HFF-Myc (cell line): ENCODE results near the gene MYCBP2.

ENCODE experiments used
- DNase-seq: peaks from one replicate; pipeline ENCODE4 v3.0.0-alpha.2; 2011; ENCODE audit warnings: low read depth; ENCODE audit errors: extremely low read depth
- H3K4me3 ChIP-seq: replicated peaks from 2 replicates; pipeline ENCODE4 v1.5.1; 2011; ENCODE audit warnings: low read depth, mild to moderate bottlenecking, control low read depth, low read length
- TF ChIP-seq, protein P1 (sequence below): IDR thresholded peaks from 2 replicates; pipeline ENCODE4 v1.5.1; 2012; ENCODE audit warnings: mild to moderate bottlenecking, low read depth, low read length, control low read depth; ENCODE audit errors: missing control alignments

Gene MYCBP2

GRCh38 chr13:77190349-77190958 lies 136.4 kb downstream of the MYCBP2 start:
- DNase-seq = no peak
- TF ChIP-seq, protein P1, sequence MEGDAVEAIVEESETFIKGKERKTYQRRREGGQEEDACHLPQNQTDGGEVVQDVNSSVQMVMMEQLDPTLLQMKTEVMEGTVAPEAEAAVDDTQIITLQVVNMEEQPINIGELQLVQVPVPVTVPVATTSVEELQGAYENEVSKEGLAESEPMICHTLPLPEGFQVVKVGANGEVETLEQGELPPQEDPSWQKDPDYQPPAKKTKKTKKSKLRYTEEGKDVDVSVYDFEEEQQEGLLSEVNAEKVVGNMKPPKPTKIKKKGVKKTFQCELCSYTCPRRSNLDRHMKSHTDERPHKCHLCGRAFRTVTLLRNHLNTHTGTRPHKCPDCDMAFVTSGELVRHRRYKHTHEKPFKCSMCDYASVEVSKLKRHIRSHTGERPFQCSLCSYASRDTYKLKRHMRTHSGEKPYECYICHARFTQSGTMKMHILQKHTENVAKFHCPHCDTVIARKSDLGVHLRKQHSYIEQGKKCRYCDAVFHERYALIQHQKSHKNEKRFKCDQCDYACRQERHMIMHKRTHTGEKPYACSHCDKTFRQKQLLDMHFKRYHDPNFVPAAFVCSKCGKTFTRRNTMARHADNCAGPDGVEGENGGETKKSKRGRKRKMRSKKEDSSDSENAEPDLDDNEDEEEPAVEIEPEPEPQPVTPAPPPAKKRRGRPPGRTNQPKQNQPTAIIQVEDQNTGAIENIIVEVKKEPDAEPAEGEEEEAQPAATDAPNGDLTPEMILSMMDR = no peak
- no peak overlapping the region for H3K4me3 ChIP-seq

GRCh38 chr13:77185721-77186120 lies 141.2 kb downstream of the MYCBP2 start:
- TF ChIP-seq, protein P1 = no peak
- H3K4me3 ChIP-seq = no peak overlapping the region
- DNase-seq = no peak

- no peak overlapping the region for H3K4me3 ChIP-seq
- no peak for DNase-seq
- TF ChIP-seq, protein P1 = no peak
These were observed 142.4 kb downstream of the MYCBP2 start for GRCh38 chr13:77184455-77184854.

- TF ChIP-seq, protein P1 = no peak
- DNase-seq = no peak
- no peak overlapping the region for H3K4me3 ChIP-seq
These were observed 146.9 kb downstream of the MYCBP2 start for GRCh38 chr13:77180011-77180410.

DNA sequence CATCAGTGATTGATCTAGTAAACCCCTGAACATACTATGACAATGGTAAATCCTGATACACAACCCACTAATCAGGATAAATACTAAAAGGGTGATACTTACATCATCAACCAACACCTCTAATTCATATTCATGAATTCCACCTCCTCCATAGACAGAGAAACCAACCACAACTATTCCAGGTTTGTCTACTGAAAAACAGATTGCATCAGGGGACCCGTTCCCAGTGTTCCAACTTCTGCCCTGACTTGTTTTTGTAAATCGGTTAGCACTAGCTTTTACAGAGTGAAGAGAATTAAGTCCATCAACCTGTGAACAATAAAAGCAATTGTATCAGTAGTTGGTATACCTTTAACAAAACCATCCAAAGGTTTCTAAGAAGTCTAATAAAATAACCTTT lies 149.2 kb downstream of the MYCBP2 start:
- no peak overlapping the region for H3K4me3 ChIP-seq
- DNase-seq = no peak
- TF ChIP-seq, protein P1 = no peak

DNA sequence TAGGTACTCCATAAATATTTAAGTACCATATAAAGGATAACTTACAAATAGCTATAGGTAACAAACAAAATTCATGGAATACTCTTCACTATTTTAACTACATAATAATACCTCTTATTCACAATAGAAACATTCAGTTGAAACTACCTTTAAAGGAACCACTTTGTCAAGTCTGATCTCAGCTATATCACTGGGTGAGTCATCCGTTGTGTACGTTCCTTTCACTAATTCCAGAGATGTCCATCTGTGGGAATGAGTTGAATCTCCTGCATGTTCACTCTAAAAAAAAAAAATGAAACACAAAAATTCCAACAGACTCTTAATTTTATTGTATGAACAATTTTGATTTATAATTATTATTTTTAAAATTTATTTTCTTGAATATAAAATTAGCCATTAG lies 150.5 kb downstream of the MYCBP2 start:
- no peak overlapping the region for H3K4me3 ChIP-seq
- DNase-seq = no peak
- TF ChIP-seq, protein P1 = no peak

DNA sequence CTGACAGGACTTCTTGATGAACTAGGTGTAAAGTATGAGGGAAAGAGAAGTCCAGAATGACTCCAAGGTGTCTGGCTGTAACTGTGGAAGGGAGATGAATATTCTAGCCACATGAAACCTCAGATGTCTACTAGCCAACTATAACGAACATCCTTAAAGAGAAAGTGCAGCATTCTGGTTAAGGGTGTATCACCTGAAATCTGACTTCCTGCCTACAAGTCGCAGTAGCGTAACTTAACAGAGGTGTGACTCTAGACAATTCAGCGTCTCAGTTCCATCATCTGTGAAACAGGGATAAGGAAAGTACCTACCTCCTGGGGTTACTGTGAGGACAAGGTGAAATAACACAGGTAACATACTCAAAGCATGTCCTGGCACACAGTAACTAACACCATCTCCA lies 154.2 kb downstream of the MYCBP2 start:
- H3K4me3 ChIP-seq = no peak overlapping the region
- TF ChIP-seq, protein P1 = no peak
- DNase-seq = no peak
